GM19468 (cell line): ENCODE data around the gene COL3A1.

Source experiments
- ATAC-seq: cut with Tn5 transposase; IDR thresholded peaks from one replicate; pipeline ENCODE4 v1.9.1; 2021; ENCODE audit warnings: mild to moderate bottlenecking, moderate library complexity, moderate number of reproducible peaks; ENCODE audit not compliant: unreplicated experiment; ENCODE audit errors: extremely low read depth

COL3A1 gene

GRCh38 chr2:188973641-188974040 is 532 bp upstream of the COL3A1 start:
- no peak for ATAC-seq

GRCh38 chr2:188975497-188976102 is 1.4 kb downstream of the COL3A1 start:
- ATAC-seq: no peak

GRCh38 chr2:188976545-188977268 is 2.5 kb downstream of the COL3A1 start:
- ATAC-seq: no peak

GRCh38 chr2:188977317-188977716 is 3.1 kb downstream of the COL3A1 start:
- ATAC-seq: no peak

GRCh38 chr2:188978291-188979081 is 4.3 kb downstream of the COL3A1 start:
- peak; percentile 66 for ATAC-seq

GRCh38 chr2:188979187-188980114 is 5.3 kb downstream of the COL3A1 start:
- no peak for ATAC-seq

GRCh38 chr2:188983427-188984064 is 9.4 kb downstream of the COL3A1 start:
- ATAC-seq: no peak

- no peak for ATAC-seq
These were observed 9.9 kb downstream of the COL3A1 start for GRCh38 chr2:188984065-188984491.

- ATAC-seq: no peak
These were observed 10.5 kb downstream of the COL3A1 start for GRCh38 chr2:188984680-188985079.

DNA sequence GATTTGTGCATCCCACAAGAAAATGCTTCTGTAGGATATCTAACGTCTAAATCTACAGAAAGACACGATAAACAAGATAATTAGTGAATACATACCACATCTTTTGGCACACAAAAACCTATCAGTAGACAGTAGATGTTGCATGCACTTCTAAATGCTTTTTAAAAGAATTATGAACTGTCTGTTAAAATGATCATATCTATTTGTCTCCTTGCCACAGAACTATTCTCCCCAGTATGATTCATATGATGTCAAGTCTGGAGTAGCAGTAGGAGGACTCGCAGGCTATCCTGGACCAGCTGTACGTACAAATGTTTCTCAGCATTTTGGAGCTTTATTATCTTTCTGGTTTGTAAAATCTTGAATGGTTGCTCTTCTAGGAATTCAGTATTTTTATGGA is 12.7 kb downstream of the COL3A1 start:
- no peak for ATAC-seq

- ATAC-seq: no peak
These were observed 19.1 kb downstream of the COL3A1 start for GRCh38 chr2:188993247-188993646.

DNA sequence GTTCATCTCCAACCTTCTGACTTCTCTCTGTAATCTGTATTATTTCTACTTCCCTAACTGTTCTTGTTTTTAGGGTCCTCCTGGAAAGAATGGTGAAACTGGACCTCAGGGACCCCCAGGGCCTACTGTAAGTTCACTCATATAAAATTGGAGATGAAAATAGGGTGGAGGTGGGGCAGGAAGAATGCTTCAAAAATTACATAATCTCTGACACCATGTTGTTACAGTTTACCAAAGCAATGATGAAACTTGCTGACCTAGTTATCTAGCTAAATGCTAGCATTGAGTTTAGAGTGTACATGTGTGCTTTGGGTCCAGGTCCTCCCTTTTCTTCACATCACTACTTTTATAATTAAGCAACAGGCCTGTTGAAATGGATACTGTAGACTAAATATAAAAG is 23.1 kb downstream of the COL3A1 start:
- ATAC-seq: no peak

GRCh38 chr2:189000221-189000620 is 26.0 kb downstream of the COL3A1 start:
- ATAC-seq: no peak

DNA sequence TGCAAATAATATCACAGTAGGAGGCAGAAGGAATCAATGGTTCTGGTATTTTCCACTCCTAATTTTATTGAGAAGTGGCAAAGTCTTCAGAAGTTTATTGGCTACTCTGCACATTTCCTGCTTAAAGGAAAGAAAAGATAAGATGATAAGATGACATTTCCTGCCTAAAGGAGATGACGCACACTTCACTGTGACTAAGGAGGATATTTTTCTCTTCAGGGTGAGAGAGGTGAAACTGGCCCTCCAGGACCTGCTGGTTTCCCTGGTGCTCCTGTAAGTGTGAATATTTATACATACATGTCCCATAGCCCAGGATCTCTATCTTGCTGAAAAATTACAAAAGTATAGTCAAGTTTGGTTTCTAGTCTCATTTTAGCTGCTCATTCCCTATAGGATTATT is 27.9 kb downstream of the COL3A1 start:
- no peak for ATAC-seq

DNA sequence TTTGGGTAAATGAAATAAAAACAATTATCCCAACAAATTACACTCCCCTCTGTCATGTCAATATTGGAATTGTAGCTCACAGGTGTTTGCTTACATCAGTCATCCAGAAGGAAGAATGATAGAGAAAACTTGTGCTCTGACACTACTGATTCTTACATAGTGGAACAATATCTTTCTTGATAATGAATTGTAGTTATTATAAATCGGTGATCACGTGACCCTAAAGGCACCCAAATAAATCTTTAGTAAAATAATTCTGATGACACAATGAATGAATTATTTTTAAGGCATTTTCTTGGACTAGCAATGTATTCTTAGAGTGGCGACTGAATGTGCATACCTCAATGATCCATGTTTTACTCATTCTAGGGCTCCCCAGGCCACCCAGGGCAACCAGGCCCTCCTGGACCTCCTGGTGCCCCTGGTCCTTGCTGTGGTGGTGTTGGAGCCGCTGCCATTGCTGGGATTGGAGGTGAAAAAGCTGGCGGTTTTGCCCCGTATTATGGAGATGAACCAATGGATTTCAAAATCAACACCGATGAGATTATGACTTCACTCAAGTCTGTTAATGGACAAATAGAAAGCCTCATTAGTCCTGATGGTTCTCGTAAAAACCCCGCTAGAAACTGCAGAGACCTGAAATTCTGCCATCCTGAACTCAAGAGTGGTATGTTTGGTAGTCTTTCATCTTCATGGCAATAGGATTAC is 34.5 kb downstream of the COL3A1 start:
- ATAC-seq: no peak

- ATAC-seq: no peak
These were observed 36.4 kb downstream of the COL3A1 start for GRCh38 chr2:189010536-189010935.

DNA sequence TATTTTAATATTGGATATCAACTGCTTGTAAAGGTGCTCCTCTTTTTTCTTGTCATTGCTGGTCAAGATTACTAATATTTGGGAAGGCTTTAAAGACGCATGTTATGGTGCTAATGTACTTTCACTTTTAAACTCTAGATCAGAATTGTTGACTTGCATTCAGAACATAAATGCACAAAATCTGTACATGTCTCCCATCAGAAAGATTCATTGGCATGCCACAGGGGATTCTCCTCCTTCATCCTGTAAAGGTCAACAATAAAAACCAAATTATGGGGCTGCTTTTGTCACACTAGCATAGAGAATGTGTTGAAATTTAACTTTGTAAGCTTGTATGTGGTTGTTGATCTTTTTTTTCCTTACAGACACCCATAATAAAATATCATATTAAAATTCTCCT is 38.2 kb downstream of the COL3A1 start:
- no peak for ATAC-seq

DNA sequence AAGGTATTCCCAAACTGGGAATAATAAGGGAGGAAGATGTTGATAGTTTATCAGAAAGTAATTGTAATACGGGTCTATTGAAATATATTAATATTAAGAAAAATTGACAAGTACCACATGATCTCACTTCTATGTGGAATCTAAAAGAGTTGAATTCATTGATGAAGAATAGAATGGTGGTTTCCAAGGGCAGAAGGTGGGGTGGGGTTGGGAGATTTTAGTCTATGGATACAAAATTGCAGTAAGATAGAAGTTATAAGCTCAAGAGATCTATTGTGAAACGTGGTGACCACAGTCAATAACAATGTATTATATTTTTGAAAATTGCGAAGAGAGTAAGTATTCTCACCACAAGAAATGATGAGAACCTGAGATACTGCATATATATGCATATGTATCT is 38.9 kb downstream of the COL3A1 start:
- no peak for ATAC-seq
